Measurements from ENCODE around the gene NEK1.

GRCh38 chr4:169439244-169439643 is 173.1 kb downstream of the NEK1 start:
- no peak for TF ChIP-seq POLR2AphosphoS5 (IDR thresholded peaks at IDR 0.05; ENCODE audit: low read depth, low read length)
- no peak for TF ChIP-seq TAF1 (IDR thresholded peaks at IDR 0.05; ENCODE audit: borderline replicate concordance, insufficient read depth, low read length)
- no peak for TF ChIP-seq REST (IDR thresholded peaks at IDR 0.05; ENCODE audit: insufficient read depth in 1 of 2, low read depth in 2 of 2, low read length in 2 of 2)
- TF ChIP-seq FOXP2 (optimal IDR thresholded peaks at IDR 0.05; ENCODE audit: borderline replicate concordance, extremely low read depth, extremely low read length, insufficient read depth), result no peak

Data from PFSK-1 (cell line).